C4-2B (cell line): Measurements from ENCODE around the gene OTOP2.

Source experiments
- CTCF ChIP-seq: fragments of 450-650 bp; conservative IDR thresholded peaks from 2 replicates; pipeline ENCODE4 v1.5.1; 2017; ENCODE audit warnings: mild to moderate bottlenecking
- ZFX ChIP-seq: fragments of 450-650 bp; IDR thresholded peaks from 2 replicates; pipeline ENCODE4 v1.6.1; 2017

GRCh38 chr17:74903671-74904070 lies 20.4 kb upstream of the OTOP2 start:
- TF ChIP-seq CTCF: no peak
- TF ChIP-seq ZFX: no peak
